D721Med (cell line): ENCODE measurements around the gene MIPOL1.
"Not testable (repeated sequence)": the region's sequence is repeated elsewhere in the genome, so short reads cannot be mapped to it uniquely, and the experiment has no call there.

Source experiments
- DNase-seq: peaks from one replicate; pipeline ENCODE4 v3.0.0; 2011; ENCODE audit warnings: low spot score; ENCODE audit not compliant: insufficient read length
- FAIRE-seq: peaks from 2 replicates; lab custom pipeline; 2011; peaks lifted over from hg19 to GRCh38; lab: Jason Lieb, UNC
- TF ChIP-seq, protein P1 (sequence below): IDR thresholded peaks from 2 replicates; pipeline ENCODE4 v1.5.1; 2012; ENCODE audit warnings: mild to moderate bottlenecking, control low read depth; ENCODE audit not compliant: insufficient read depth; ENCODE audit errors: missing control alignments

Gene MIPOL1

DNA sequence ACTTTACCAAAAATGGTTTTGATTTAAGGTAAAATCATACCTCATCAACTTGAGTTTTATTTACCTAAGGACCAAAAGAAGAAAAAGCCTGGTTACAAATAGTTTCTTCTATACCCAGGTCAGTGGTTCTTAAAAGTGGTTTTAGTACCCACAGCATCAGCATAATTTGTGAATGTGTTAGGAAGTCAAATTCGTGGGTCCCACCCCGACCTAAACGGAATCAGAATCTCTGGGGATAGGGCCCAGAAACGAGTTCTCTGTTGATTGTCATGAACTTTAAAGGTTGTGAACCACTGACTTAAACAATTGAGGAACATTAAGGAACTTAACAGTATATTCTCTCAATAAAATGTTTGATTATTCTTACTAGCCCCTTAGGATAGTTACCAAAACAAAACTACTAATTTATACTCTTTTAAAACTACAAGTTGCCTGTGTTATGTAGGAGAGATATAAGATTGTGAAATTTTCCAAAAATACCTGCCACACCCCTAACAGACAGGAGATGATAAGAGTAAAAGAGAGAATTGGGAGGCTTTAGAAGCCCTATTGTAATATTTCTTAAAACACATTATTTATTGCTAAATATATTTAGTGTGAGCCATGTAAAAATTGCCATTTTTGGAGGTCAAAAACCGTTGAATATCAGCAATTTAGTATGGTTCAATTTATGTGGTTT lies 24.7 kb upstream of the MIPOL1 start:
- no peak for FAIRE-seq
- no peak for DNase-seq
- TF ChIP-seq, protein P1, sequence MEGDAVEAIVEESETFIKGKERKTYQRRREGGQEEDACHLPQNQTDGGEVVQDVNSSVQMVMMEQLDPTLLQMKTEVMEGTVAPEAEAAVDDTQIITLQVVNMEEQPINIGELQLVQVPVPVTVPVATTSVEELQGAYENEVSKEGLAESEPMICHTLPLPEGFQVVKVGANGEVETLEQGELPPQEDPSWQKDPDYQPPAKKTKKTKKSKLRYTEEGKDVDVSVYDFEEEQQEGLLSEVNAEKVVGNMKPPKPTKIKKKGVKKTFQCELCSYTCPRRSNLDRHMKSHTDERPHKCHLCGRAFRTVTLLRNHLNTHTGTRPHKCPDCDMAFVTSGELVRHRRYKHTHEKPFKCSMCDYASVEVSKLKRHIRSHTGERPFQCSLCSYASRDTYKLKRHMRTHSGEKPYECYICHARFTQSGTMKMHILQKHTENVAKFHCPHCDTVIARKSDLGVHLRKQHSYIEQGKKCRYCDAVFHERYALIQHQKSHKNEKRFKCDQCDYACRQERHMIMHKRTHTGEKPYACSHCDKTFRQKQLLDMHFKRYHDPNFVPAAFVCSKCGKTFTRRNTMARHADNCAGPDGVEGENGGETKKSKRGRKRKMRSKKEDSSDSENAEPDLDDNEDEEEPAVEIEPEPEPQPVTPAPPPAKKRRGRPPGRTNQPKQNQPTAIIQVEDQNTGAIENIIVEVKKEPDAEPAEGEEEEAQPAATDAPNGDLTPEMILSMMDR, result no peak

DNA sequence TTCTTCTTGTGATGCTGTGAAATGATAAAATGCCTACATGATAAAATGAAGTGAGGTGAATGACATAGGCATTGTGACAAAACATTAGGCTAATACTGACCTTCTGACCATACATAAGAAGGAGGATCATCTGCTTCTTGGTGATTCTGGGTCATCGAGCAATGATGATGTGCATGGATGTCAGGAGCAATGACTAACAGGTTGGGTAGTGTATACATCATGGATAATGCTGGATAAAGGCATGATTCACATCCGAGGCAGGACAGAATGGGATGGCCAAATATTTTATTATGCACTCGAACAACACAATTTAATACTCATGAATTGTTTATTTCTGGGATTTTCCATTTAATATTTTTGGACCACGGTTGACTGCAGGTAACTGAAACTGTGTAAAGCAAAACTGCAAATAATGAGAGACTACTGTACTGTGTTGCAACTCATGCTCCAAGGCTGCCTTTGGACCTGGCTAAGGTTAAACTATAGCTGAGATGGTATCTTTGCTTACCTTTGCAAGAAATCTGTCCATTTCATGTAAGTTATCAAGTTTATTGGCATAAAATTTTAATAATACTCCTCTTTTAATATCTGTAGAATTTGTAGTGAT lies 17.7 kb upstream of the MIPOL1 start:
- TF ChIP-seq, protein P1, result no peak
- no peak for FAIRE-seq

DNA sequence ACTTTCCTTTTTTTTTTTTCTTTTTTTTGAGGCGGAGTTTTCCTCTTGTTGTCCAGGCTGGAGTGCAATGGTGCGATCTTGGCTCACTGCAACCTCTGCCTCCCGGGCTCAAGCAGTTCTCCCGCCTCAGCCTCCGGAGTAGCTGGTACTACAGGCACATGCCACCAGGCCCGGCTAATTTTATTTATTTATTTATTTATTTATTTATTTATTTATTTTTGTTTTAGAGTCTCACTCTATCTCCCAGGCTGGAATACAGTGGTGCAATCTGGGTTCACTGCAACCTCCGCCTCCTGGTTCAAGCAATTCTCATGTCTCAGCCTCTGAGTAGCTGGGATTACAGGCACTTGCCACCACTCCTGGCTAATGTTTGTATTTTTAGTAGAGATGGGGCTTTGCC lies 16.9 kb upstream of the MIPOL1 start:
- not testable (repeated sequence) for DNase-seq, FAIRE-seq

More for the DNA sequence above, 17.7 kb upstream of the MIPOL1 start:
- no peak for DNase-seq

DNA sequence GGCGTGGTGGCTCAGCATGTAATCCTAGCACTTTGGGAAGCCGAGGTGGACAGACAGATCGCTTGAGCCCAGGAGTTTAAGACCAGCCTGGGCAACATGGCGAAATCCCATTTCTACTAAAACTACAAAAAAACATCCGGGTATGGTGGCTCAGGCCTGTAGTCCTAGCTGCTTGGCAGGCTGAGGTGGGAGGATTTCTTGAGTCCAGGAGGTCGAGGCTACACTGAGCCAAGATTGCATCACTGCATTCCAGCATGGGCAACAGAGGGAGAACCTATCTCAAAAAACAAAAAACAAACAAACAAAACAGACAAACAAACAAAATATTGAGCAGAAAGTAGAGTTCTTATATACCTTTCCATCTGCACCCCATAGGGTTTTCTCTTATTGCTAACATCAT lies 16.3 kb upstream of the MIPOL1 start:
- no peak for DNase-seq
- TF ChIP-seq, protein P1, result no peak
- no peak for FAIRE-seq

DNA sequence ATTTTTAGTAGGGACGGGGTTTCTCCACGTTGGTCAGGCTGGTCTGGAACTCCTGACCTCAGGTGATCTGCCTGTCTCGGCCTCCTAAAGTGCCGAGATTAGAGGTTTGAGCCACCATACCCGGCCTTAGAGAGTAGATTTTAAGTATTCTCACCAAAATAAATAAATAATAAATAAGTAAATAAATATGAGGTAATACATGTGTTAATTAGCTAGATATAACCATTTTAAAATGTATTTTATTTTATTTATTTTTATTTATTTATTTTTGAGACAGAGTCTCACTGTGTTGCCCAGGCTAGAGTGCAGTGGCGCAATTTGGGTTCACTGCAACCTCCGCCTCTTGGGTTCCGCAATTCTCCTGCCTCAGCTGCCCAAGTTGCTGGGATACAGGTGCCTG lies 13.2 kb upstream of the MIPOL1 start:
- FAIRE-seq, DNase-seq: not testable (repeated sequence)

DNA sequence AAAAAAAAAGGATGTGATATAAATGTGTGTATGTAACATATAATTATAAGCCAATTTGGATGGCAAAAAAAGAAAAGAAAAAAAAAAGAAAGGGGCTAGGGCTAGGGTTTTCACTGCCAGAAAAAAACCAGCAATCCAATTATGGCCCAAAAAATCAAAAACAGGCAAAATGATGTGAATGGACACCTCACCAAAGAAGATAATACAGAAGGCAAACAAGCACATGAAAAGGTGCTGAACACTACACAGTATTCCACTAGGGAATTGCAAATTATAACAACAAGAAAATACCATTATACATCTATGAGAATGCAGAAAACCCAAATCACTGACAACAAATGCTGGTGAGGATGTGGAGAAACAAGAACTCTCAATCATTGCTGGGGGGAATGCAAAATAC lies 12.1 kb upstream of the MIPOL1 start:
- no peak for FAIRE-seq
- no peak for DNase-seq
- TF ChIP-seq, protein P1, result no peak

DNA sequence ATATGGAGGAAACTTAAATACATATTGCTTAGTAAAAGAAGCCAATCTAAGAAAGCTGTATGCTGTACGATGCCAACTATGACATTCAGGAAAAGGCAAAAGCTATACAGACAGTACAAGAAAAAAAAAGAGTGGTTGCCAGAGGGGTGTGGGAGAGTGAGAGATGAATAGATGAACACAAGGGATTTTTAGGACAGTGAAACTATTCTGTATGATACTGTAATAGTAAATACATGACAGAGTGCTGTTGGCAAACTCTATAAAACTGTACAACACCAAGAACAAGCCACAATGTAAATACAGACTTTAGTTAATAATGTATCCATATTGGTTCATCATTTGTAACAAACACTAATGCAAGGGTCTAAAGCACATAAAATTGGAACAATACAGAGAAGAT lies 10.9 kb upstream of the MIPOL1 start:
- TF ChIP-seq, protein P1, result no peak
- FAIRE-seq, result no peak

DNA sequence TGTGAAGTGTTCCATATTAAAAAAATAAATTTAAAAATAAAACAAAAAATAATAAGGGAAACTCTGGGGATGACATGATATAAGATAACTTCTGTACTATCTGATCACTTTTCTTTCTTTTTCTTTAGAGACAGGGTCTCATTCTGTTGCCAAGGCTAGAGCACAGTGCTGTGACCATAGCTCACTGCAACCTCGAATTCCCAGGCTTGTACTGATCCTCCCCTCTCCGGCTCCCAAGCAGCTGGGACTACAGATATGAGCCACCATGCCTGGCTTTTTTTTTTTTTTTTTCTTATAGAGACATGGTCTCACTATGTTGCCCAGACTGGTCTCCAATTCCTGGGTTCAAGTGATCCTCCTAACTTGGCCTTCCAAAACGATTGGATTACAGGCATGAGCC lies 10.4 kb upstream of the MIPOL1 start:
- FAIRE-seq (no peak), DNase-seq (no peak)
- TF ChIP-seq, protein P1, result no peak

More for the DNA sequence above, 10.9 kb upstream of the MIPOL1 start:
- DNase-seq, result no peak

DNA sequence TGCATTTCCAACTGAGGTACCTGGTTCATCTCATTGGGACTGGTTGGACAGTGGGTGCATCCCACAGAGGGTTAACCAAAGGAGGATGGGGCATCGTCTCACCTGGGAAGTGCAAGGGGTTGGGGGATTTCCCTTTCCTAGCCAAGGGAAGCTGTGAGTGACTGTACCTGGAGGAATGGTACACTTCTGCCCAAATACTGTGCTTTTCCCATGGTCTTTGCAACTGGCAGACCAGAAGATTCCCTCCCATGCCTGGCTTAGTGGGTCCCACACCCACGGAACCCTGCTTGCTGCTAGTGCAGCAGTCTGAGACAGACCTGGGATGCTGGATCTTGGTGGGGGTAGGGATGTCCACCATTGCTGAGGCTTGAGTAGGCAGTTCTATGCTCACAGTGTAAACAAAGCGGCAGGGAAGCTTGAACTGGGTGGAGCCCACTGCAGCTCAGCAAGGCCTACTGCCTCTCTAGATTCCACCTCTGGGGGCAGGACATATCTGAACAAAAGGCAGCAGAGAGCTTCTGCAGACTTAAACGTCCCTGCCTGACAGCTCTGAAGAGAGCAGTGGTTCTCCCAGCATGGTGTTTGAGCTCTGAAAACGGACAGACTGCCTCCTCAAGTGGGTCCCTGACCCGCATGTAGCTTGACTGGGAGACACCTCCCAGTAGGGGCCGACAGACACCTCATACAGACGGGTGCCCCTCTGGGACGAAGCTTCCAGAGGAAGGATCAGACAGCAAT lies 9.7 kb upstream of the MIPOL1 start:
- DNase-seq, FAIRE-seq: not testable (repeated sequence)

DNA sequence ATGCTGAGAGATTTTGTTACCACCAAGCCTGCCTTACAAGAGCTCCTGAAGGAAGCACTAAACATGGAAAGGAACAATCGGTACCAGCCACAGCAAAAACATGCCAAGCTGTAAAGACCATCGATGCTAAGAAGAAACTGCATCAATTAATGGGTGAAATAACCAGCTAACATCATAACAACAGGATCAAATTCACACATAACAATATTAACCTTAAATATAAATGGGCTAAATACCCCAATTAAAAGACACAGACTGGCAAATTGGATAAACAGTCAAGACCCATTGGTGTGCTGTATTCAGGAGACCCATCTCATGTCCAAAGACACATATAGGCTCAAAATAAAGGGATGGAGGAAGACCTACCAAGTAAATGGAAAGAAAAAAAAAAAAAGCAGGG lies 8.0 kb upstream of the MIPOL1 start:
- FAIRE-seq, DNase-seq: not testable (repeated sequence)
